Stimulated activated CD4-positive, alpha-beta T cell treated with anti-CD3 and anti-CD28 coated beads, TNF-alpha, amount 100 ng/mL, for 24 hours (primary cell): ENCODE data around the gene SARS1.
"Not testable (repeated sequence)": the region's sequence is repeated elsewhere in the genome, so short reads cannot be mapped to it uniquely, and the experiment has no call there.

ENCODE experiments used
- DNase-seq, 3 experiments: peaks; one replicate each; pipeline ENCODE4 v3.0.0-alpha.2; 2020; ENCODE audit warnings: low read depth in 3 of 3

SARS1 gene

DNA sequence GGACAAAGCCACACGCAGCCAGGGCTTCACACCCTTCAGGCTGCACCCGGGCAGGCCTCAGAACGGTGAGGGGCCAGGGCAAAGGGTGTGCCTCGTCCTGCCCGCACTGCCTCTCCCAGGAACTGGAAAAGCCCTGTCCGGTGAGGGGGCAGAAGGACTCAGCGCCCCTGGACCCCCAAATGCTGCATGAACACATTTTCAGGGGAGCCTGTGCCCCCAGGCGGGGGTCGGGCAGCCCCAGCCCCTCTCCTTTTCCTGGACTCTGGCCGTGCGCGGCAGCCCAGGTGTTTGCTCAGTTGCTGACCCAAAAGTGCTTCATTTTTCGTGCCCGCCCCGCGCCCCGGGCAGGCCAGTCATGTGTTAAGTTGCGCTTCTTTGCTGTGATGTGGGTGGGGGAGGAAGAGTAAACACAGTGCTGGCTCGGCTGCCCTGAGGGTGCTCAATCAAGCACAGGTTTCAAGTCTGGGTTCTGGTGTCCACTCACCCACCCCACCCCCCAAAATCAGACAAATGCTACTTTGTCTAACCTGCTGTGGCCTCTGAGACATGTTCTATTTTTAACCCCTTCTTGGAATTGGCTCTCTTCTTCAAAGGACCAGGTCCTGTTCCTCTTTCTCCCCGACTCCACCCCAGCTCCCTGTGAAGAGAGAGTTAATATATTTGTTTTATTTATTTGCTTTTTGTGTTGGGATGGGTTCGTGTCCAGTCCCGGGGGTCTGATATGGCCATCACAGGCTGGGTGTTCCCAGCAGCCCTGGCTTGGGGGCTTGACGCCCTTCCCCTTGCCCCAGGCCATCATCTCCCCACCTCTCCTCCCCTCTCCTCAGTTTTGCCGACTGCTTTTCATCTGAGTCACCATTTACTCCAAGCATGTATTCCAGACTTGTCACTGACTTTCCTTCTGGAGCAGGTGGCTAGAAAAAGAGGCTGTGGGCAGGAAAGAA is 61.1 kb downstream of the SARS1 start:
- DNase-seq, result no peak

DNA sequence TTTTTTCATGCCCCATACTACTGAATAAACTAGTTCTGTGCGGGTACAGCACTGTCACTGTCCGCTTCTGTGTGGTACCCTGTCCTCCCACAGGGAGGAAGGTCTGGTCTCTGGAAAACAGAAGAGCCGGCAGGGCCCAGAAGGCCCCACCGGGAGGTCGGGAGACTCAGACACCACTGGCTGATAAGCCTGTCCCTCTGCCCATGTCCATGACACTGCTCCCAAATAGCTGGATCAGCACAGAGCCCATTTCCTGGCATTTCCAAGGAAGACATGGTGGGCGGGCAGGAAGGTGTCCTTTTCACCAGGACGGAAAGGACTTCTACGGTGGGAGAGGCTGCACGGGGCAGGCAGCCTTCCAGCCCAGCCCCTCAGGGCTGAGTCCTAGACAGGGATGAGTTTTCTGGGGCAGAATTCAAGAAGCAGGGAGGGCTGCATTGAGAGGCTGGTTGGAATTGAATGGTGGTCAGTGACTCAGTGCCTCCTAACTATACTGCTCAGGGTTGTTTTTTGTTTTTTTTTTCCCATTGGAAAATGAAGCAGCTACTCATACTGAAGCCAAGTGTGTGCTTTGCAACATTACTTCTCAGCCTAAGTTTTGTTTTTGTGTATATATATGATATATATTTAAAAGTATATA is 62.1 kb downstream of the SARS1 start:
- DNase-seq, result no peak

DNA sequence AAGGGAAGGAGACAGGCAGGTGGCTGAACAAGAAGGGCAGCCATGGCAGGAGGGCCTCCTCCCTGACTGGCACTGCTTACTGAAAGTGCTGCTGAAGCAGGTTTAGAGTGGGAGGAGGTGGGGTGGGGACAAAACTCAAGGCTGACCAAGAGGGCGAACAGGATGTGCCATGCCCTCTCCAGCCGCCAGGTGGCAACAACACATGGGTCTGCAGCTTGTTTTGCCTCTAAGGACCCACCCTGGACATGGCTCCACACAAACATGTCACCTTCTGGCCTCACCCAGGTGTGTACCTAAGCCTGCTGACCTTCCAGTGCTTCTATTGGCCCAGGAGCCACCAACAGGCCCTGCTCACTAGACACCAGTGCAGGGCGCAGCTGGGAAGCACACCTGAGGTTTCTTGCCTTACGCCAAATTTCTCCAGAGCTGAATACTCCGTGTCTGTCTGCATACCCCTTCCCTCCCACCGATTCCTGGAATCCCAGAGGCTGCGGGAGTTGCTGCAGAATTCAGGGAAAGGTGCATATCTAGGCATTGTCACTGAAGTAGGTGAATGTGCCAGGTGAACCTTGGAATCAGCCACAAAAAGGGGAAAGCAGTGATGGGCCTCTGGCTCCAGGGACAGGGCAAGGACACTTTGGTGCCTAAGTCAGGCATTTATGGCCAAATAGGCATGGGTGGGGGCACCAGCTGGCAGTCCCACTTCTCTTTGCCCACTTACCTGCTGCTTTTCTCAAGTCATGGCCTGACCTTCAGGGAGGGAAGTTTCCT is 63.9 kb downstream of the SARS1 start:
- peak; percentile 23 to 72 (median 28) for DNase-seq

DNA sequence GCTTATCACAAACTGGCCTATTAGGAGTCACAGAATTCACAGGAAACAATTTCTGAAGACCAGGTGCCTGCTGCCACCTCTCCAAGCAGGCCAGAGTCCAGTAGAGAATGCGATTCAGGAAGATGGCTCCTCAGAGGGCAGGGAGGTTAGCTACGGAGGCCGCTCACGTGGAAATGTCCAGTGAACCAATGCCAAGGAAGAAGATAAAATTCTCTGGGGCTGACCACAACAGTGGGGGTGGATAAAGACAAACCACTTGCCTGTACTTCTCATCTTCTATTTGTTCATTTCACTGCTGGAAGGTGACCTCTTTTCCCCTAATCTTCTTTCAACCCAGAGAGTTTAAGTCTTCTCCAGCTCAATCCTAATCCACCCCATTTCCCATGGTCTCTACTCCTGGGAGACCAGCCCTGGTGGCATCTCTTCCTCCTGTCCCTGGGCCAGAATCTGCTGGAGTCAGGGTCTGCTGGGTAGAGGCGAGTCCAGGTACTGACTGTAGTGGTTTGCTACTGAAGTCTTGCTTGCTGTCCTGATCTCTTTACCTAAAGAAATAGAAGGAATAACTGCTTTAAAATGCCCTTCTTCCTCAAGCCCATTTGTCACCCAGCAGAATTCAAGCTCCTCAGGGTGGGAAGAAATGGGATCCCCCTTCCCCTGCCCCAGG is 66.0 kb downstream of the SARS1 start:
- no peak for DNase-seq

DNA sequence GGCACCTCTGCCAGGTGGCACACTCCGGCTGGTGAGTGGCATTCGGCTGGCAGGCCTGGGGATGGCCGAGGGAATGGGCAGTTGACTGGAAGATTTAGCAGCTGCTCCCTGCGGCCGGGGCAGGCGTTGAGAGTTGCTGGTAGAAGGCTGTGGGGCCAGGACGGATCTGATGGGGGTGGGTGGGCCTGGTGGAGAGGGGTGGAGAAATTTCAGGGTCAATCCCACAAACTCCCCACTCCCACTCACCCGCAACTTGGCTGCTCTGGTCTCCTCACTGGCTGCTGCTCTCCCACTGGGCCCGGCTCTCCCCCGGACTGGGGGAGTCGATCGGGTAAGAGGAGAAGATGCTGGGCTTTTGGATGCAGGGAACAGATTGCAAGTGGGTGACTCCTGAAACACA is 67.1 kb downstream of the SARS1 start:
- DNase-seq, result no peak

DNA sequence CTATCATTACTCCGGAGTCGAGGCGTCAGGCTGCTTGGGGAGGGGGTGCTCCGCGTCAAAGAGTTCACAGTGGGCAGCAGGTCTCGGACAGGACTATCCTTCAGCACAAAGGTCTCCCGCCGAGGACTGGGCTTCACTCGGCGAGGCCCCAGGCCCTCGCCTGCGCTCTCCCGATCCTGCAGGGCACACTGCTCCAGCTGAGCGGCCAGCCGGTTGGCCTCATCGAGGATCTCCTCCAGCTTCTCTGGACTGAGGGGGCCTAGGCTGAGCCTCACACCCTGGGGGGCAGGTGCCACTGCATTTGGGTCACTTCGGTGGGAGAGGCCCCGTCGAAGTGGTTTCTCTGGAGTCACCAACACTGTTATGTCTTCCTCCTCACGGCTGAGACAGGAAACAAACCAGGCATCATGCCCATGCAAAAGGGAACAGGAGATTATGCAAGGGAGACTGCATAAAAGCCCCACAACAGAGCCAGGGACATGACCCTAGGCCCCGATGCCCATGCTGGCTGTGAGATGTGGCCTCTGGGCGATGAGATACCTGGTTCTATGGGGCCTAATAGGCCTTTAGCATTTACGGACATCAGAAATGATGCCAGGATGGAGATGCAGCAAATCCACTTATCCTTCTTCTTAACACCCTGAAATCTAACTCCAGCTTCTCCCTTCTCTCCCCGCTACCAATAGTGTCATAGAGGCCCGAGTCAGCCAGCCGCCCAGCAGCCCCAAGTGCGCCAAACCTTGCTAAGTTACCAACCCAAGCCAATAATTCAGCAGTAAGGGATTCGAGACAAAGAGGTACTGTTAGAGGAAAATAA is 68.2 kb downstream of the SARS1 start:
- no peak for DNase-seq

DNA sequence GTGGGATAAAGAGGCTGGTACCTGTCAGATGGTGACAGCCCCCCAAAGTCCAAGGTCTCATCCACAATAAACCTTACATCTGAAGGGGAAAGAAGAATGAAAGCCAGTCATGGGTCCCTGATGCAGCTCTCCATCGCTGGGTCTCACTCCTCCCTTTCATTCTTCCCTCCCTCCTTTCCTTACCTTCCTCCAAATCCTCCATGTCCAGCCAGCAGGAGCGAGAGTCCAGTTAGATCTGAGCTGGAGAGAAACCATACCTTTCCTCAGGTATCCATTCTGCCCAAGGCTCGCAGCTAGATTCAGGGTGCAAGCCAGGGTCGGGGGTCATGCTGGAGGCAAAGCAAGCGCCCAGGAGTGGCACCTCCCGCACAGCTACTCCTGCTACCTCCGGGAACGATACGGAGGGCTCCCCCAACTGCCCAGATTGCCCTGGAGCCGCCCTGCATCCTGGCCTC is 68.8 kb downstream of the SARS1 start:
- DNase-seq, result no peak

DNA sequence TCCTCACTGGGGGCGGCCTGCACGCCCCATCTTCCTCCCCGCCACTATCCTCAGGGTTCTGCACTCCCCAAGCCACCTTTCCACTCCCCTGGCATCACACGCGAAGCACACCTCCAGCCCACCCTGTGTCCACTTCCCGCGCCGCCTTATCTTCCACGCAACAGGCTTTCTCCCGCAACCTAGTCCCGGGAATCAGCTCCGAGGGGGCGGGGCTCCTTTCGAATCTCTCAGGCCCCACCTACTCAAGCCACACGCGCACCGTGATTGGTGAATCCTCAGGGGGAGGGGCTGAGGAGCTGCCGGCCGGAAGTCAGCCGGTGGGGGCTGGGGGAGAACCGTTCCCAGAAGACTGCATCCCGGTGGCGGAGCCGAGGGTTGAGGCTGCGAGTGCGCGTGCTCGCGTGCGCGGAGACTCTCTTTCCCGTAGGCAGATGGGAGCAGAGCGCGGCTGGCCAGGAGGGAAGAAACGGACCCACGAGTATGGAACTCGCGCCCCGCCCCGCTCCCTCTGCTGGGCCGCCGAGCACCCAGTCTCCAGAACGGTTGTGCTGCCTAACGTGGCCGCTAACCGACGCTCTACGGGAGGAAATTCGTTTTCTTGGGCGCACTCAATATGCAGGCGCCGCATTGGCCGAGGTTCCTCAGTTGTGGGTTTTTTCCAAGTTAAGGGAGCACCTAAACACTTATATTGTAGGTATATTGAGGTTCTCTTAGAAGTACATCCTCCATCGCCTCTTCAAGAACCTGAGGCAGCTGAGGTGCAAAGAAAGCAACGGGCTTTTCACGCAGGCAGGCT is 69.4 kb downstream of the SARS1 start, which contains the start of gene PSRC1:
TSS of gene PSRC1 (minus strand) at position 194 of the 796 bp plus-strand sequence.
- peak; percentile 78 to 90 (median 83) for DNase-seq

DNA sequence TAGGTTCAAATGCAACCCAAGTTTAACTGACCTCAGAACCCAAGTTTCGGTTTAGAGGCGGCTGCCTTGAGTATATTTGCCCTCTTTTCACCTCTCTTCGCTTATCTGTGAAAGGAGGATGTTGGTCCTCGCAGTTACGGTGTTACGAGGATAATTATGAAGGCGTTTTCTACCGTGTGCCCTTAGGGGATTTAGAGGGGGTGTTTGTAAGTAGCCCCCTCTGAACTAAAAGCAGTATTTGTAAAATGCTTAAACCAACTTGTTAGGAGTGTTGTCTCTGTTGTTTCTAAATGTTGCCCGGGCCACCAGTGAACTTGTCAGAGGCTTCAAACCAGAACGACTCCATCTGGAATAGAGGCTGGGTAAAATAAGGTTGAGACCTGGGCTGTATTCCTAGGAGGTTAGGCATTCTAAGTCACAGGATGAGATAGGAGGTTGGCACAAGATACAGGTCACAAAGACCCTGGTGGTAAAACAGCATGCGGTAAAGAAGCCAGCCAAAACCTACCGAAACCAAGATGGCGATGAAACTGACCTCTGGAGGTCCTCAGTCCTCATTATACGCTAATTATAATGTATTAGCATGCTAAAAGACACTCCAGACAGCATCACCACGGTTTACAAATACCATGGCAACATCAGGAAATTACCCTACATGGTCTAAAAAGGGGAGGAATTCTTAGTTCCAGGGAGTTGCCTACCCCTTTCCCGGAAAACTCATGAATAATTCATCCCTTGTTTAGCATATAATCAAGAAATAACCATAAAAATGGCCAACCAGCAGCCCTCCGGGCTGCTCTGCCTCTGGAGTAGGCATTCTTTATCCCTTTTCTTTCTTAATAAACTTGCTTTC is 70.3 kb downstream of the SARS1 start:
- DNase-seq, result no peak

DNA sequence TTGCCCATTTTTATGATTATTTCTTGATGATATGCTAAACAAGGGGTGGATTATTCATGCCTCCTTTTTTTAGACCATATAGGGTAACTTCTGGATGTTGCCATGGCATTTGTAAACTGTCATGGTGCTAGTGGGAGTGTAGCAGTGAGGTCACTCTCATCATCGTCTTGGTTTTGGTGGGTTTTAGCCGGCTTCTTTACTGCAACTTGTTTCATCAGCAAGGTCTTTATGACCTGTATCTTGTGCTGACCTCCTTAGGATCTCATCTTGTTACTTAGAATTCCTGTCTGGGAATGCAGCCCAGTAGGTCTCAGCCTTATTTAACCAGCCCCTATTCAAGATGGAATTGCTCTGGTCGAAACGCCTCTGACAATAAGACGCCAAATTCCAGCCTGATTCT is 73.0 kb downstream of the SARS1 start:
- not testable (repeated sequence) for DNase-seq
